ENCODE results near the gene SORBS1.

DNA sequence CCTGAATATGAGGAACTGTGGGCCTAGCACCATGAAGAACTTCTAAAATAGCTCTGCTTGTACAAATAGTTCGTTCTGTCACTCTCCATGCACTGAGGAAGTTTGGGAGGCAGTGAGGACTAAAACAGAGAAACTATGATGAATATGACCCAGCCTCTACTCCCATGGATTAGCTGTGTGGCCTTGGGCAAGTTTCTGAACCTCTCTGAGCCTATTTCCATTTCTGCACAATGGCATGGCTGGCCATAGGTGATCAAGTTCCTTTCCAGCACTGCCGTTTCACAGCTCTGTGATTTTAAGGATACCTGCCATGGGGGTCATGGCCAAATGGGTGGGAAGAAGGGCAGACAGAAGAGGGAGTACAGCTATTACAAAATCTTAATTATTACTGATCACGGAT lies 57.6 kb downstream of the SORBS1 start:
- TF ChIP-seq CTCF (IDR thresholded peaks at IDR 0.05) (no peak), EZH2phosphoT487 (IDR thresholded peaks at IDR 0.05) (no peak)

Data from neural progenitor cell (in vitro differentiated cells).